Measurements from ENCODE around the gene CYBA.

DNA sequence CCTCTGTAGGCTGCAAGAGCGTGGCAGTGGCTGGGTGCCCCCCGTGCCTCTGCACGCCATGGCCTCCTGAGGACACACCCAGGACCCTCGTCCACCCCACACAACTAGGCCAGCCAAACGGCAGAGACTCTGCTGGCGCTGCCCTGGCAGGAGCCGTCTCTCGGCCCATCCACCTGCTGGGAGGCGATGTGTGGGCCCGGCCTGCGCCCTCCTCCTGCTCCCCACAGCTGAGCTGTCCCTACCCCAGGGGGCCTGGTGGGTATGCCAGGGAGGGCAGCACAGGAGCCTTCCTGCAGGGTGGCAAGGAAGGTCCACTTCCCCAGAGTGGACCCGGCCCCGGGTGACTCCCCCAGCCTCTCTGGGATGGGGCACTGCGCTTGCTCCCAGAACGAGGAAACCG, 48.3 kb upstream of the CYBA start:
- TF ChIP-seq, protein P1, sequence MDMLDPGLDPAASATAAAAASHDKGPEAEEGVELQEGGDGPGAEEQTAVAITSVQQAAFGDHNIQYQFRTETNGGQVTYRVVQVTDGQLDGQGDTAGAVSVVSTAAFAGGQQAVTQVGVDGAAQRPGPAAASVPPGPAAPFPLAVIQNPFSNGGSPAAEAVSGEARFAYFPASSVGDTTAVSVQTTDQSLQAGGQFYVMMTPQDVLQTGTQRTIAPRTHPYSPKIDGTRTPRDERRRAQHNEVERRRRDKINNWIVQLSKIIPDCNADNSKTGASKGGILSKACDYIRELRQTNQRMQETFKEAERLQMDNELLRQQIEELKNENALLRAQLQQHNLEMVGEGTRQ (IDR thresholded peaks at IDR 0.05; ENCODE audit: low read depth, low read length) = no peak
- TF ChIP-seq, protein P2, sequence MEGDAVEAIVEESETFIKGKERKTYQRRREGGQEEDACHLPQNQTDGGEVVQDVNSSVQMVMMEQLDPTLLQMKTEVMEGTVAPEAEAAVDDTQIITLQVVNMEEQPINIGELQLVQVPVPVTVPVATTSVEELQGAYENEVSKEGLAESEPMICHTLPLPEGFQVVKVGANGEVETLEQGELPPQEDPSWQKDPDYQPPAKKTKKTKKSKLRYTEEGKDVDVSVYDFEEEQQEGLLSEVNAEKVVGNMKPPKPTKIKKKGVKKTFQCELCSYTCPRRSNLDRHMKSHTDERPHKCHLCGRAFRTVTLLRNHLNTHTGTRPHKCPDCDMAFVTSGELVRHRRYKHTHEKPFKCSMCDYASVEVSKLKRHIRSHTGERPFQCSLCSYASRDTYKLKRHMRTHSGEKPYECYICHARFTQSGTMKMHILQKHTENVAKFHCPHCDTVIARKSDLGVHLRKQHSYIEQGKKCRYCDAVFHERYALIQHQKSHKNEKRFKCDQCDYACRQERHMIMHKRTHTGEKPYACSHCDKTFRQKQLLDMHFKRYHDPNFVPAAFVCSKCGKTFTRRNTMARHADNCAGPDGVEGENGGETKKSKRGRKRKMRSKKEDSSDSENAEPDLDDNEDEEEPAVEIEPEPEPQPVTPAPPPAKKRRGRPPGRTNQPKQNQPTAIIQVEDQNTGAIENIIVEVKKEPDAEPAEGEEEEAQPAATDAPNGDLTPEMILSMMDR (conservative IDR thresholded peaks at IDR 0.05; ENCODE audit: low read depth, low read length) = no peak
- no peak for TF ChIP-seq POLR2A (IDR thresholded peaks at IDR 0.05; ENCODE audit: low read depth, low read length)
- TF ChIP-seq RAD21 (IDR thresholded peaks at IDR 0.05; ENCODE audit: low read length) = no peak
- TF ChIP-seq, protein P3, sequence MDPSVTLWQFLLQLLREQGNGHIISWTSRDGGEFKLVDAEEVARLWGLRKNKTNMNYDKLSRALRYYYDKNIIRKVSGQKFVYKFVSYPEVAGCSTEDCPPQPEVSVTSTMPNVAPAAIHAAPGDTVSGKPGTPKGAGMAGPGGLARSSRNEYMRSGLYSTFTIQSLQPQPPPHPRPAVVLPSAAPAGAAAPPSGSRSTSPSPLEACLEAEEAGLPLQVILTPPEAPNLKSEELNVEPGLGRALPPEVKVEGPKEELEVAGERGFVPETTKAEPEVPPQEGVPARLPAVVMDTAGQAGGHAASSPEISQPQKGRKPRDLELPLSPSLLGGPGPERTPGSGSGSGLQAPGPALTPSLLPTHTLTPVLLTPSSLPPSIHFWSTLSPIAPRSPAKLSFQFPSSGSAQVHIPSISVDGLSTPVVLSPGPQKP (IDR thresholded peaks at IDR 0.05; ENCODE audit: borderline replicate concordance, low read depth, low read length) = no peak
- TF ChIP-seq FOS (IDR thresholded peaks at IDR 0.05; ENCODE audit: low read depth, low read length) = no peak

All from IMR-90 (cell line).